Gastrocnemius medialis (tissue), 4 donors: ENCODE results near the gene DNM3. TPM values are rescaled to one million over a fixed set of nuclear protein-coding genes. Genes with fewer than 3 reads are reported as not detected.
"Not testable (repeated sequence)": the region's sequence is repeated elsewhere in the genome, so short reads cannot be mapped to it uniquely, and the experiment has no call there.

Source experiments
- ATAC-seq, 2 donors: fragments of 150-250 bp; one replicate each; pipeline ENCODE4 v1.9.1; 2016
- DNase-seq, 2 donors: peaks; one replicate each; pipeline ENCODE4 v3.0.0-alpha.2; 2019
- H3K27ac ChIP-seq, 4 donors: fragments of 200-600 bp; sonication (generic); 1 replicate in 1 of 4; 2 replicates in 3 of 4; pipeline ENCODE4 v1.5.1; 2016 to 2018; ENCODE audit warnings: mild to moderate bottlenecking in 2 of 4, moderate library complexity in 1 of 4
- H3K27me3 ChIP-seq, 3 donors: fragments of 200-600 bp; sonication (generic) in 2 of 3; 1 replicate in 1 of 3; 2 replicates in 2 of 3; pipeline versions ENCODE4 v1.5.1 to v1.6.0; 2016 to 2019; ENCODE audit warnings: mild to moderate bottlenecking in 1 of 3, moderate library complexity in 1 of 3
- H3K36me3 ChIP-seq, 2 donors: fragments of 200-600 bp; sonication (generic) in 1 of 2; one replicate each; pipeline ENCODE4 v1.5.1; 2017 to 2018
- H3K4me1 ChIP-seq, 2 donors: fragments of 200-600 bp; sonication (generic) in 1 of 2; one replicate each; pipeline ENCODE4 v1.5.1; 2016 to 2017; ENCODE audit warnings: mild to moderate bottlenecking in 2 of 2
- H3K4me3 ChIP-seq, 4 donors: fragments of 200-600 bp; sonication (generic) in 3 of 4; 1 replicate in 1 of 4; 2 replicates in 3 of 4; pipeline ENCODE4 v1.5.1; 2016 to 2019; ENCODE audit warnings: mild to moderate bottlenecking in 2 of 4
- H3K9me3 ChIP-seq, 3 donors: fragments of 200-600 bp; sonication (generic) in 2 of 3; 1 replicate in 1 of 3; 2 replicates in 2 of 3; pipeline ENCODE4 v1.5.1; 2016 to 2019
- CTCF ChIP-seq, 5 experiments: fragments of 450-650 bp in 3 of 5; fragments of 200-600 bp in 2 of 5; sonication (generic) in 2 of 5; IDR thresholded peaks in 4 of 5; conservative IDR thresholded peaks in 1 of 5; 1 replicate in 4 of 5; 2 replicates in 1 of 5; pipeline ENCODE4 v1.5.1; 2016 to 2019; ENCODE audit warnings: antibody characterized with exemption in 5 of 5, mild to moderate bottlenecking in 3 of 5, moderate library complexity in 3 of 5
- POLR2A ChIP-seq, 2 donors: fragments of 450-650 bp; IDR thresholded peaks; one replicate each; pipeline ENCODE4 v1.6.1; 2017; ENCODE audit warnings: antibody characterized with exemption in 2 of 2, mild to moderate bottlenecking in 2 of 2, moderate library complexity in 2 of 2
- in situ Hi-C, 4 donors: fragments of 200-750 bp; cut with MboI; loops; one replicate each; pipeline versions ENCODE4 v1.15.0 to v1.8.0; 2017; ENCODE audit warnings: low sequenced_read_pairs in 4 of 4
- intact Hi-C: fragments of 100-400 bp; cut with DNase I; formaldehyde crosslinking; loops from one replicate; pipeline ENCODE4 v1.15.1; 2023; ENCODE audit warnings: low total_unique reads
- total RNA-seq, 4 donors: library from RNA; depleted of rRNA; stranded (reverse); fragments of >200 nt; gene quantifications; one replicate each; pipeline versions ENCODE4 v1.1.0 to v1.2.3, GENCODE V29; 2016

Gene DNM3
- total RNA-seq, 4 donors from 2014 or later = 0.35 to 1.6 (median 1.1) TPM

- peaks cover 0 to 52% of the 10 kb centered on the region in 2 donors for H3K36me3 ChIP-seq
- no peak overlapping the region for H3K4me3 ChIP-seq
- no peaks in the 10 kb centered on the region for H3K9me3 ChIP-seq
- intact Hi-C loops (no loop called here), in situ Hi-C loops (loop anchor here in 3 of 4 donors (25.0 kb wide), 2 partner anchors 641 to 741 kb away; partner anchors contain the start of genes SUCO (in 2 of the 3) and PIGC (in 1 of the 3))
- peaks cover 0 to 3% of the 10 kb centered on the region in 2 donors for H3K4me1 ChIP-seq
- ATAC-seq = no peak
- no peak for TF ChIP-seq POLR2A (IDR thresholded peaks at IDR 0.05)
- no peak for TF ChIP-seq CTCF (IDR thresholded peaks at IDR 0.05 in 4 of 5, conservative IDR thresholded peaks at IDR 0.05 in 1 of 5)
- H3K27me3 ChIP-seq = no peaks in the 10 kb centered on the region
- H3K27ac ChIP-seq = no peak overlapping the region
- no peak for DNase-seq
Observed at GRCh38 chr1:171796592-171796991, 44.7 kb upstream of the DNM3 start.

GRCh38 chr1:171798311-171798710 lies 43.0 kb upstream of the DNM3 start:
- peaks cover 0 to 37% of the 10 kb centered on the region in 2 donors for H3K36me3 ChIP-seq
- DNase-seq (no peak), ATAC-seq (no peak)
- no peaks in the 10 kb centered on the region for H3K9me3 ChIP-seq
- TF ChIP-seq CTCF (IDR thresholded peaks at IDR 0.05 in 4 of 5, conservative IDR thresholded peaks at IDR 0.05 in 1 of 5) (no peak), POLR2A (IDR thresholded peaks at IDR 0.05) (no peak)
- in situ Hi-C loops (loop anchor here in 3 of 4 donors (25.0 kb wide), 2 partner anchors 639 to 739 kb away; partner anchors contain the start of genes SUCO (in 2 of the 3) and PIGC (in 1 of the 3)), intact Hi-C loops (no loop called here)
- H3K27ac ChIP-seq = no peak overlapping the region
- no peak overlapping the region for H3K4me3 ChIP-seq
- peaks cover 0 to 3% of the 10 kb centered on the region in 2 donors for H3K4me1 ChIP-seq
- no peaks in the 10 kb centered on the region for H3K27me3 ChIP-seq

- no peak for TF ChIP-seq POLR2A (IDR thresholded peaks at IDR 0.05)
- TF ChIP-seq CTCF (IDR thresholded peaks at IDR 0.05 in 4 of 5, conservative IDR thresholded peaks at IDR 0.05 in 1 of 5) = no peak
- in situ Hi-C loops (loop anchor here in 3 of 4 donors (25.0 kb wide), 2 partner anchors 639 to 739 kb away; partner anchors contain the start of genes SUCO (in 2 of the 3) and PIGC (in 1 of the 3)), intact Hi-C loops (no loop called here)
- Histone ChIP-seq H3K36me3 (peaks cover 0 to 33% of the 10 kb centered on the region in 2 donors), H3K4me1 (peaks cover 0 to 3% of the 10 kb centered on the region in 2 donors), H3K27me3 (no peaks in the 10 kb centered on the region), H3K4me3 (no peak overlapping the region), H3K27ac (no peak overlapping the region), H3K9me3 (no peaks in the 10 kb centered on the region)
- DNase-seq (no peak), ATAC-seq (no peak)
Observed at GRCh38 chr1:171798765-171799164, 42.5 kb upstream of the DNM3 start.

GRCh38 chr1:171799166-171799565 lies 42.1 kb upstream of the DNM3 start:
- ATAC-seq (no peak), DNase-seq (no peak)
- peaks cover 0 to 3% of the 10 kb centered on the region in 2 donors for H3K4me1 ChIP-seq
- no peaks in the 10 kb centered on the region for H3K27me3 ChIP-seq
- no peak overlapping the region for H3K4me3 ChIP-seq
- H3K36me3 ChIP-seq = peaks cover 0 to 29% of the 10 kb centered on the region in 2 donors
- no peak overlapping the region for H3K27ac ChIP-seq
- no peaks in the 10 kb centered on the region for H3K9me3 ChIP-seq
- TF ChIP-seq POLR2A (IDR thresholded peaks at IDR 0.05) (no peak), CTCF (IDR thresholded peaks at IDR 0.05 in 4 of 5, conservative IDR thresholded peaks at IDR 0.05 in 1 of 5) (no peak)
- in situ Hi-C loops = loop anchor here in 3 of 4 donors (25.0 kb wide), 2 partner anchors 638 to 738 kb away; partner anchors contain the start of genes SUCO (in 2 of the 3) and PIGC (in 1 of the 3)
- intact Hi-C loops = no loop called here

GRCh38 chr1:171799698-171800097 lies 41.6 kb upstream of the DNM3 start:
- in situ Hi-C loops = loop anchor here (5.0 to 25.0 kb wide), 3 partner anchors 188 to 738 kb away; partner anchors contain the start of genes PIGC (in 2 of the 4) and SUCO (in 2 of the 4)
- DNase-seq, ATAC-seq, H3K27me3 ChIP-seq, H3K9me3 ChIP-seq, H3K27ac ChIP-seq, H3K4me3 ChIP-seq, H3K4me1 ChIP-seq, intact Hi-C loops: not testable (repeated sequence)
- peaks cover 0 to 24% of the 10 kb centered on the region in 2 donors for H3K36me3 ChIP-seq
